Stimulated activated CD4-positive, alpha-beta T cell treated with anti-CD3 and anti-CD28 coated beads, Interleukin-1b, Interleukin-23, amount 100 ng/mL, for 1 hour (primary cell): ENCODE data around the gene TUBGCP6.

ENCODE experiments used
- DNase-seq, 2 donors: peaks; one replicate each; pipeline ENCODE4 v3.0.0-alpha.2; 2020; ENCODE audit warnings: low read depth in 2 of 2

The TUBGCP6 gene

GRCh38 chr22:50197000-50197800, 47.6 kb downstream of the TUBGCP6 start:
- no peak for DNase-seq

GRCh38 chr22:50196256-50196655, 48.6 kb downstream of the TUBGCP6 start:
- DNase-seq = no peak

- DNase-seq = no peak
Measured at GRCh38 chr22:50194037-50194805, 50.6 kb downstream of the TUBGCP6 start.

GRCh38 chr22:50193621-50194020, 51.2 kb downstream of the TUBGCP6 start:
- DNase-seq = no peak

- no peak for DNase-seq
Measured at GRCh38 chr22:50192436-50193204, 52.2 kb downstream of the TUBGCP6 start.

- peak in 1 of 2 donors; percentile 58 for DNase-seq
Measured at GRCh38 chr22:50190941-50191741, 53.7 kb downstream of the TUBGCP6 start.

- peak; percentile 49 to 59 for DNase-seq
Measured at GRCh38 chr22:50190182-50190940, 54.5 kb downstream of the TUBGCP6 start.

- no peak for DNase-seq
Measured at GRCh38 chr22:50189849-50190181, 55.0 kb downstream of the TUBGCP6 start.

- DNase-seq = no peak
Measured at GRCh38 chr22:50189184-50189848, 55.5 kb downstream of the TUBGCP6 start.

GRCh38 chr22:50188356-50188755, 56.5 kb downstream of the TUBGCP6 start:
- DNase-seq = no peak

- DNase-seq = no peak
Measured at GRCh38 chr22:50186761-50187523, 57.9 kb downstream of the TUBGCP6 start.

- DNase-seq = no peak
Measured at GRCh38 chr22:50186181-50186714, 58.6 kb downstream of the TUBGCP6 start.

- DNase-seq = peak; percentile 76 to 83
Measured at GRCh38 chr22:50185375-50186087, 59.3 kb downstream of the TUBGCP6 start, which contains the start of gene TRABD. TSS of gene TRABD (plus strand) at chr22:50185913. CDS start at chr22:50193061, 7,148 bp downstream.

GRCh38 chr22:50184902-50185374, 59.9 kb downstream of the TUBGCP6 start:
- DNase-seq = no peak

GRCh38 chr22:50184004-50184901, 60.6 kb downstream of the TUBGCP6 start:
- no peak for DNase-seq

- DNase-seq = no peak
Measured at GRCh38 chr22:50183141-50183971, 61.5 kb downstream of the TUBGCP6 start.
